ENCODE results near the gene KCNJ9. TPM values are rescaled to one million over a fixed set of nuclear protein-coding genes. Genes with fewer than 3 reads are reported as not detected.

KCNJ9 gene
- total and polyA plus RNA-seq, 2 donors (not counting 3 experiments of a cell fraction or from before 2014, with no cell fraction given): not detected

- FAIRE-seq: no peak
- POLR2A ChIA-PET: no interaction called here
These were observed 3.9 kb upstream of the KCNJ9 start for GRCh38 chr1:160077486-160077885.

More at GRCh38 chr1:160077486-160077885, 3.9 kb upstream of the KCNJ9 start:
- H3K4me1 ChIP-seq (ENCODE audit: control insufficient read depth, extremely low read depth, insufficient read depth, low read length): no peaks in the 10 kb centered on the region
- H3K9ac ChIP-seq (replicated peaks; ENCODE audit: extremely low read depth, insufficient read depth, low read length): no peak overlapping the region
- no peaks in the 10 kb centered on the region for H3K9me1 ChIP-seq (replicated peaks; ENCODE audit: control insufficient read depth, extremely low read depth, insufficient read depth, low read length)
- TF ChIP-seq JUN (IDR thresholded peaks at IDR 0.05; ENCODE audit: borderline replicate concordance, insufficient read depth, insufficient read length, low read depth) (no peak), POLR2AphosphoS5 (IDR thresholded peaks at IDR 0.05; ENCODE audit: insufficient read depth, low read depth, low read length) (no peak), CTCF (IDR thresholded peaks at IDR 0.05; ENCODE audit: extremely low read depth in 1 of 2, insufficient read depth in 1 of 2, low read depth in 1 of 2, low read length in 2 of 2) (no peak), MAX (IDR thresholded peaks at IDR 0.05; ENCODE audit: insufficient read depth, insufficient read length) (no peak), MYC (IDR thresholded peaks at IDR 0.05; ENCODE audit: low read depth, low read length) (no peak), EZH2 (IDR thresholded peaks at IDR 0.05; ENCODE audit: borderline replicate concordance, low read depth, low read length, severe bottlenecking) (no peak)
- no peak for DNase-seq (ENCODE audit: low read depth, low spot score)
- no peak overlapping the region for H3K27ac ChIP-seq (ENCODE audit: insufficient read depth, low read depth, low read length)
- dilution Hi-C loops (cut with MboI; ENCODE audit: extremely low pct_ligation_motif_present, low sequenced_read_pairs): no loop called here
- no peak overlapping the region for H3K4me2 ChIP-seq (ENCODE audit: insufficient read depth, low read length)
- intact Hi-C loops (cut with micrococcal nuclease): no loop called here
- CTCF ChIA-PET: interaction anchor here (1.0 to 4.2 kb wide), 11 partner anchors 8 to 944 kb away, joined by 3 to 37 read pairs (median 8); partner anchors contain the start of gene KCNJ10
- no peaks in the 10 kb centered on the region for H3K9me3 ChIP-seq (replicated peaks; ENCODE audit: control insufficient read depth, insufficient read depth, low read length)
- H3K27me3 ChIP-seq (ENCODE audit: control insufficient read depth in 2 of 2, insufficient read depth in 2 of 2, low read length in 2 of 2): peaks cover 34 to 44% of the 10 kb centered on the region in 2 experiments
- no peak overlapping the region for H2AFZ ChIP-seq (ENCODE audit: low read depth, low read length)
- H3K4me3 ChIP-seq (replicated peaks in 1 of 3; ENCODE audit: insufficient read depth in 1 of 3, low read depth in 1 of 3, low read length in 3 of 3): no peak overlapping the region
- no peaks in the 10 kb centered on the region for H4K20me1 ChIP-seq (replicated peaks; ENCODE audit: control insufficient read depth, extremely low read depth, insufficient read depth, low read length)
- H3K36me3 ChIP-seq (ENCODE audit: control insufficient read depth in 2 of 2, extremely low read depth in 1 of 2, insufficient read depth in 2 of 2, low read length in 2 of 2): no peaks in the 10 kb centered on the region
- BruUV-seq (replicated peaks): no TSS peak
- no peaks in the 10 kb centered on the region for H3K79me2 ChIP-seq (ENCODE audit: control insufficient read depth, insufficient read depth, low read length)
